HG03135 (cell line): Measurements from ENCODE around the gene ALDOB.

Experiments
- ATAC-seq: cut with Tn5 transposase; IDR thresholded peaks from one replicate; pipeline ENCODE4 v1.9.1; 2021; ENCODE audit warnings: mild to moderate bottlenecking, moderate library complexity; ENCODE audit not compliant: unreplicated experiment

ALDOB gene

DNA sequence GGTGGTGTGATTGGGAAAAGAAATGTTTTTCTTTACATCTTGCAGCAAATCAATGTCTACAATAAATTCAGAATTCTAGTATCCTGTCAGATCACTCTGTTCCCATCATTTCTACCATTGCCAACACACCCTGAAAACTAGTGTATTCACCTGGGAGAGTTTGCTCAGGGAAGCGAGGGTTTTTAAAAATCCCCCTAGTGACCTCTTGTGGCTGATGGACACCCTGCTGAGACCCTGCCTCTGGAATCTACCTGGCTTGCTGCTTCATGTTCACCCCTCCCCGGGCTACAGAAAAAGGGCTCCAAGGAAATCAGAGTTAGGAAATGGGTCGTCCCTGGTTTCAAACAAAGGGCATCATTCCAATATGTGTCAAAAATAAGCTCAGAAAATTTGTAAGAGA lies 21.4 kb upstream of the ALDOB start:
- no peak for ATAC-seq

DNA sequence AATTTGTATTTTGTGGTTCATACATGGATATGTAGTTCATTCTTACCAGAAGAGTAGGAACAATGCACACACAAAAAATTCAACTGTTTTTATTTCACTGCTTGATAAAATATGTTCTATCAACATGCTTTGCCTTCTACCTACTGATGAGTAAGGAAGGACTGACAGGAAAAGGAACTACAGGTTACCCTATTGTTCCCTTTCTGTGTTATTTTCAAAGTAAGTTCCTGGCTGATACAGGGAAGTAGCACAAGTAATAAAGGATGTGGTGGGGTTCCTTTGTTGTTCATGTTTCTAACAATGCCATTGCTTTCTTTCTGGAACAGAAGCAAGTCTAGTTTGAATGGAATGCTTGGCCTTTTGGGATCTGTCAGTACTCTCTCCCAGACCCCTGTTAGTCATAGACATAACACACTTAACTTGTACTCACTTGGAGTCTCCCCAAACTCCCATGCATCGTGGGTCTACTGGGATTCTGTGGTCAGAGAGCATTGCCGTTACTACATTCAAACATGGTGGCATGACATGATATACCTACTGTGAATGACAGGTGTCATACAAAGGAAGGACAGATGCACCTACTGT lies 20.2 kb upstream of the ALDOB start:
- no peak for ATAC-seq

- no peak for ATAC-seq
Measured at GRCh38 chr9:101453776-101454570, 18.4 kb upstream of the ALDOB start.

GRCh38 chr9:101451498-101451897 lies 15.9 kb upstream of the ALDOB start:
- no peak for ATAC-seq

DNA sequence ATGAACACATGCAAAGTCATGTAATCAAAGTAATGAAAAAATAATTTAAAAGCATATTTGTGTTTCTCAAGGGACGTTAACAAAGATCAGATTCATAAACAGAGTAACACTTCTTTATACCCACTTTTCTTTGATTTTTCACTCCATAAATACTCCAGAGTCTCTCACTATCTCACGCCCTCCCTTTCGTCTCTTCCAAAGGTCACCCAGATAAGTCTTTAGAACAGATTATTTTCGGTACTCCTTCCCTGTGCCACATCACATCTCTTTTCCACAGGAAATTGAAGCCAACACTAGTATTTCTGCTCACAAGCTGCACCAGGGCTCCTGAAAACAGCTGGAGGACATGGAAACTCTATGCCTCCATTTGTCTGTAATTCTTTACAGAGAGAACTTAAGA lies 15.4 kb upstream of the ALDOB start:
- ATAC-seq = no peak

- ATAC-seq = peak; percentile 97
Measured at GRCh38 chr9:101449071-101449721, 13.6 kb upstream of the ALDOB start.

DNA sequence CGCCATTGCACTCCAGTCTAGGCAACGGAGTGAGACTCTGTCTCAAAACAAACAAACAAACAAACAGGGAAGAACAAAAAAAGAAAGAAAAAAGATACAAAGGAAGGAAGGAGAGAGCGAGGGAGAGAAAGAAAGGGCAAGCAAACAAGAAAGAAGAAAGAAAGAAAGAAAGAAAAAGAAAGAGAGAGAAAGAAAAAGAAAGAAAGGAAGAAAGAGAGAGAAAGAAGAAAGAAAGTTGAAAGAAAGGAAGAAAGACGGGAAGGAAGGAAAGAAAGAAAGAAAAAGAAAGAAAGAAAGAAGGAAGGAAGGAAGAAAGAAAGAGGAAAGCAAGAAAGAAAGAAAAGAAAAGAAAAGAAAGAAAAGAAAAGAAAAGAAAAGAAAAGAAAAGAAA lies 13.1 kb upstream of the ALDOB start:
- no peak for ATAC-seq

- no peak for ATAC-seq
Measured at GRCh38 chr9:101446732-101447131, 11.2 kb upstream of the ALDOB start.

DNA sequence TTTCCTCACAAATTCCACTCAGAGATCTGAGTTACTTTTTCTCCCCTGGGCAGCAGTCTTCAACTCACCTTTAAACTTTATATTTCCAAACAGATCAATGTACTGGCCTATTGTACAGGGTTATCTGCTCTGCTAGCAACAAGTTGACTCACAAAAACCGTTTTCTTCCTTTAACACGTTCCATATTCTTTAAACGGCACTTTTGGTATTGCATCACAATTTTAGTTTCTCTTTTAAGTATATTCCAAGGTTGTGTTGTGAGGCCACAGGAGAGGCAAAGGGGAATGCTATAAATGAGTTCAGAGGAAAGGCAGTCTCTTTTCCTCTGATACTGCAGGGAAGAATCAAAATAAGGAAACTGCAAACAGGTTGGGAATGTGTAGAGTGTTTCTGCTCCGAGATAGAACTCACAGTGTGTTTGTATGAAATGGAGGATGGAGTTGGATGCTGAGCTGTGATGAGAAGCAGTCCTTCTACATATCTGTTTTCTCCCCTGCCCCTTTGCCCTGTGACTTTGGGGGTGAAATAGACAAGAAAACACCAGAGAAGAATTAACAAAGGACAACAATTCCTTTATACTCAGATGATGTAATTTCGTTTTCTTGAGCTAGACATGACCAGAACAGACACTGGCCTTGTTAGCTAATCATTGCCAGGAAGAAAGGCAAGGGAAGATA lies 9.9 kb upstream of the ALDOB start:
- ATAC-seq = no peak

DNA sequence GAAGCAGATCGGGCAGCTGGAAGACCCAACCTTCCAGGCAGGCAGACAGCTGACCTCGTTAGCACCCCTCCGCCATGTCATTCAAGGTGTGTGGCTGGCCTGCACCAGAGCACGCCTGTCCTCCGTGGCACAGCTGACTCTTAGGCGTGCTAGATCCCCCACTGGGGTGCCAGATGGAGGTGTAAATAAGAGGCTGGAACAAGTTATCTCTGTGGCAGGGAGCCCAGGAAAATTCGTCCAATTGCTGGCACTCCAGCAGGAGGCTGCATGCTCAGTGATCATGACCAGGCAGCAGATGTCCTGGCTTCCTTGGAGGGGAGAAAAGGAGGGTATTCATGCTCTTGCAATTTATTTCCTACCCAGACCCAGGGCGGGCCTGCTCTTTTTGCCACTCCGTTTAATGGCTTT lies 7.8 kb upstream of the ALDOB start:
- ATAC-seq = no peak

- no peak for ATAC-seq
Measured at GRCh38 chr9:101442736-101443135, 7.2 kb upstream of the ALDOB start.

DNA sequence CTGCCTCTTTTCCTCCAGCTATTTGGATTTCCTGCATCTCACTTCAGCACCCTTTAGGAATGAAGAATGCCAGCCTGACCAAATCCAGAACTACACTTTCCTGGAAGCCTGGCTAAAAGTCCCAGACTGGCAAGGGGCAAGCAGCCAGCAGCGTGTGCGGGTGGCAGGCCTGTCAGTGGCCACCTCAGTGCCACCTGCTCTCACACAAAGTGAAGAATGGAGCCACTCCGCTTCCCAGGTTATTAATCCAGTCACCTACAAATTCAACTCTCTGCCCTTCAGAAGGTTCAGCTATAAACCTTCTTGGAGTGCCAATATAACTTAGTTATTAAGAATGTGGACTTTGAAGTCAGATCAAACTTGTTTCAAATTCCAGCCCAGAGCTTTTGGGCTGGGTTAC lies 6.7 kb upstream of the ALDOB start:
- ATAC-seq = no peak

GRCh38 chr9:101440714-101441230 lies 5.2 kb upstream of the ALDOB start:
- ATAC-seq = no peak

DNA sequence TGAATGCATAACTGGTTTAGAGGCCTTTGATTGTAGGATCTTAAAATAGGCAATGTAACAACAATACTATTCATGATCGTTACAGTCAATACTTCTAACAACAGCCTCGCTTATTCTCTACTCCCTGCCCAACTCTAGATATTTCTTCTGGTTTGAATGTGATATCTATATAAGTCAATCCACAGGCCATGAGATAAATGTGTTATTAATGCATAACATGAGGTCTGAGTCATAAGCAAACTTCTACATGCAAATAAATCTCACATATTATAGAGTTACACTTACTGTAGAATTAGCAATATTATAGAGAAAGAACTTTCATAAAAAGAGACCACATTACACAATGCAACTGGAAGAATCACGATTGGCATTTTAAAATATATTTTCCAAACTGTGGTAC lies 2.9 kb upstream of the ALDOB start:
- ATAC-seq = no peak

- ATAC-seq = no peak
Measured at GRCh38 chr9:101437806-101438232, 2.2 kb upstream of the ALDOB start.

GRCh38 chr9:101434998-101435397 lies 576 bp downstream of the ALDOB start:
- no peak for ATAC-seq

- ATAC-seq = no peak
Measured at GRCh38 chr9:101433229-101433628, 2.3 kb downstream of the ALDOB start.

DNA sequence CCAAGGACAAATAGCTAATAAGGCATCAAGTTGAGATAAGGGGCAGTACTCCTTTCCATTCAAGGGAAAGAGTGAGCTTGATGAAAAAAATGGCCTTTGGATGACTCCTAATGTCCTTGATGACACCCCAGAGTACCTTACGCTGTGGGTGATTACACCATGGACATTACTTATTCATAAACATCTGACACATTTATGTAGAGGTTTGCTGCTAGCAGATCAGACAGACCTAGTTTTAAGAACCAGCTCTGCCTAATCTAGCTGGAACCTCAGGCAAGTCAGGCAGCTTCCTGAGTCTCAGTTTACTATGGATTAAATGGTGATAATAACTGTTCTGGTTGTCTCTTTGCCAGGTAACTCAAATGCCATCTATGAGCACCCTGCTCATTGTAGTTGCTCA lies 2.8 kb downstream of the ALDOB start:
- no peak for ATAC-seq

- no peak for ATAC-seq
Measured at GRCh38 chr9:101432171-101432570, 3.4 kb downstream of the ALDOB start.

DNA sequence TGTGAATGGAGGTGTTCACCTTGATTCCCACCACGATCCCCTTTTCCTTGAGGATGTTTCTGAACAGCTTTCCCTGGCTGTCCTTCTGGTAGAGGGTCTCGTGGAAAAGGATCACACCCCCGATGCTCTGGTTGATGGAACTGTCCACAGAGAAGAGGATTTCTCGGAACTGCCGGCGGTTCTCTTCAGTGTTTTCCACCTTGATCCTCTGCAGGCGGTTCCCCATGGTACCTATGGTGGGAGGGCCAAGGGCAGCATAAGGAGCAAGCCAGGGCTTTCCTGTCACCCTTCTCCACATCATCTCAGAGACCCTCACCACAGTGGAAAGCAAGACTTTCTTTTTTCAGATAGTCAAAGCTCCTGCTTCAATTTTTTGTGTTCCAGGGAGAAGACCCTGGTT lies 5.8 kb downstream of the ALDOB start:
- no peak for ATAC-seq

DNA sequence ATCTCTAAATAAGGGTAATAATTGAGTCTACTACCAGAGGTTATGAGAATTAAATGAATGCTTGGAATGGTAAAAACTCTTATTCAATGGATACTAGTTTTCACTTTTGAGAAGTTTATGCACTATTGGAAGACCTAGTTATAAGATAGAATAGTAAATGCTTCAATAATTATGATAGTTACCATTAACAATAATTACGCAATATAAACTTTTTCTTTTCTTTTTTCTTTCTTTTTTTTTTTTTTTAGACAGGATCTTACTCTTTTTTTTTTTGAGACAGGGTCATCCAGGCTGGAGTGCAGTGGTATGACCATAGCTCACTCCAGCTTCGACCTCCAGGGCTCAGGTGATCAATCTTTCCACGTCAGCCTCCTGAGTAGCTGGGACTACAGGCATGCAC lies 6.7 kb downstream of the ALDOB start:
- no peak for ATAC-seq
